22Rv1 (cell line): ENCODE measurements around the gene RASSF8.

Experiments
- H3K27ac ChIP-seq: fragments of 450-650 bp; 2 replicates; pipeline ENCODE4 v1.5.1; 2017
- ZFX ChIP-seq: fragments of 450-650 bp; IDR thresholded peaks from 2 replicates; pipeline ENCODE4 v1.6.1; 2017; ENCODE audit warnings: antibody characterized with exemption, borderline replicate concordance
- TF ChIP-seq, protein P1 (sequence below): fragments of 450-650 bp; IDR thresholded peaks from 2 replicates; pipeline ENCODE4 v1.5.1; 2017; ENCODE audit warnings: mild to moderate bottlenecking

RASSF8 gene

DNA sequence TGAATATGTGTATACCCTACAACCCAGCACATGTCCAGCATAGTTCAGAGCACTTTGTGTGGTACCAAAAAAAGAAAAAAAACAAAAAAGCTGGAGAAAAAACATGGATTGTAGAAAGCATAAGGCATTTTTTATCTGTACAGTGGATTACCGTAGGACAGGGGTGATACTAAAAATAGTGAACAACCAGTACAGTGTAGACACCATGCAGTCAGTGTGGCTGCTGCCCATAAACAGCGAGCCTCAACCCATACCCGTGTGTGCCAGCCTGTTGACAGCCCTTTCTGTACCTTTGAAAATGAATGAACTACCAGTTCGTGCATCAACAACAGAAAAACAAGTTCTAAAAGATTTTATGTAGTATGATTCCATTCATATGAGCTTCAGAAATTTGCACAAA lies 25.1 kb downstream of the RASSF8 start:
- no peak overlapping the region for H3K27ac ChIP-seq
- TF ChIP-seq ZFX = no peak
- TF ChIP-seq, protein P1, sequence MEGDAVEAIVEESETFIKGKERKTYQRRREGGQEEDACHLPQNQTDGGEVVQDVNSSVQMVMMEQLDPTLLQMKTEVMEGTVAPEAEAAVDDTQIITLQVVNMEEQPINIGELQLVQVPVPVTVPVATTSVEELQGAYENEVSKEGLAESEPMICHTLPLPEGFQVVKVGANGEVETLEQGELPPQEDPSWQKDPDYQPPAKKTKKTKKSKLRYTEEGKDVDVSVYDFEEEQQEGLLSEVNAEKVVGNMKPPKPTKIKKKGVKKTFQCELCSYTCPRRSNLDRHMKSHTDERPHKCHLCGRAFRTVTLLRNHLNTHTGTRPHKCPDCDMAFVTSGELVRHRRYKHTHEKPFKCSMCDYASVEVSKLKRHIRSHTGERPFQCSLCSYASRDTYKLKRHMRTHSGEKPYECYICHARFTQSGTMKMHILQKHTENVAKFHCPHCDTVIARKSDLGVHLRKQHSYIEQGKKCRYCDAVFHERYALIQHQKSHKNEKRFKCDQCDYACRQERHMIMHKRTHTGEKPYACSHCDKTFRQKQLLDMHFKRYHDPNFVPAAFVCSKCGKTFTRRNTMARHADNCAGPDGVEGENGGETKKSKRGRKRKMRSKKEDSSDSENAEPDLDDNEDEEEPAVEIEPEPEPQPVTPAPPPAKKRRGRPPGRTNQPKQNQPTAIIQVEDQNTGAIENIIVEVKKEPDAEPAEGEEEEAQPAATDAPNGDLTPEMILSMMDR = no peak

DNA sequence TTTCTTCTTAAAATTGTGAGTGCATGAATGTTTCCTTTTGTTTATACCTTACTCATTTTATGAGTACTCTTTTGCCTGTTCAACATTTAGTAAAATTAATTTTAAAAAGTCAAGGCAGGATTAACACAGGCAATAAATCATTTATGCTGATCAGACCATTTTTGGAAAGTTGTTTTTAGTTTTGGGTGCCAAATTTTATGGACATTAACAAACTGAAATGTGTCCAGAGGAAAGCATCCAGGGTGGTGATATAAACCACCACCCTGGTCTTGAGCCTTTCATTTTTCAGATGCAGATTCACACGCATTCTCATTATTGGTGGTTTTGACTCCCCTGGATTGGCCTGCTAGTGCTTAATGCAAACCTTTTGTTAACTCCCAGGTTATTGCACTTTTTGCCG lies 26.3 kb downstream of the RASSF8 start:
- no peak for TF ChIP-seq ZFX
- TF ChIP-seq, protein P1 = no peak
- H3K27ac ChIP-seq = no peak overlapping the region

DNA sequence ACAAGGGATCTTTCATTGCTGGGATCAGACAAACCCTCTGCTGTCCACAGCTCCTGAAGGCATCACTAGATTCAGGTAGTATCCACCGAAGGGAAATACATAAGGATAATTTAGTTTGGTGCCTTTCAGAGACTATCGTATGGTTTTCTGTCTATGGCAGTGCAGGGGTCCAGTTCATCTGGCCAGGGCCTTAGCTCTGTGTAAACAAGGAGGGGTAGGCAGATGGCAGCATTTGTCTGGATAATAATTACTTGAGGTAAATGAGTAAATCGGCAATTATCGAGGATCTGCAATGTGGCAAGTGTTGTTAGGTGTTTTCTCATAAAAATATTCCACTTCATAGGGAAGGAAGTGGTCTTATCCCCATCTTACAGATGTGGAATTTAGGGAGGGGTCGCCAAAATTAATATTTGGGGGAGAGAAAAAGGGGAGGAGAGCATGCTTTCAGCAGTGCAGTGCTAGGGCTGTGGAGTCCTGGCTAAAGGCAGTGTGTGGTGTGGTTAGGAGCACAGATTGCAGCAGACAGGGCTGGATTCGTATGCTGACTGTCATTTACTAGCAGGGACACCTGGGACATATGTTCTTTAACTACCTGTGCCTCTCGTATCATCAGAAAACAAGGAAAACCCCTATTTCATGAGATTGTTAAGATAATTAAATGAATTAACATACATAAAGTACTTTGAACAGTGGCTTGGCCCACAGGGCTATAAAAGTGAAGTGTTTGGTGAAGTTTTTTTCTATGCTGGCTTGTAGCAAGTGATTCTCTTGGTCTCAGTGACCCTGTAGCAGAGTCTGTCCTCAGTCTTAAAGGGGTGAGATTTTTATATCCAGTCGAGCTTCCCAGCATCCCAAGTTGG lies 27.1 kb downstream of the RASSF8 start:
- H3K27ac ChIP-seq = no peak overlapping the region
- TF ChIP-seq ZFX = no peak
- TF ChIP-seq, protein P1 = no peak

DNA sequence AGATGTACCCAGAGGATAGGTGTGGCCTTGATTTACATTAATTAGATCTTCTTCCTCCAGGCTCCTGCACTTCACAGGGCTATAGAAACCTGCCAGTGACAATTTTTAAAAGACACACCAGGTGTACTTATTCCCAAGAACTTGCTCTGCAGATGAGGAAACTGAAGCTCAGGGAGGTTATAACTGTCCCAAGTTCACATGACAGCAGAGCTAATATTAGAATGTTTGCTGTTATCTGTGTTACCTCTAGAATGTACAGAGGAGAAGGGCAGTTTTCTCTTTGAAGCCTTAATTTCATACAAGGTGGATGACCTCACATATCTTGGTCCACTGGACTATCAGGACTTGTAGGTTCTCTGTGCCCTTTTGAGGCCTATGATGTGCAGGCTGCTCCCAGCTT lies 27.7 kb downstream of the RASSF8 start:
- no peak overlapping the region for H3K27ac ChIP-seq
- TF ChIP-seq, protein P1 = no peak
- TF ChIP-seq ZFX = no peak

DNA sequence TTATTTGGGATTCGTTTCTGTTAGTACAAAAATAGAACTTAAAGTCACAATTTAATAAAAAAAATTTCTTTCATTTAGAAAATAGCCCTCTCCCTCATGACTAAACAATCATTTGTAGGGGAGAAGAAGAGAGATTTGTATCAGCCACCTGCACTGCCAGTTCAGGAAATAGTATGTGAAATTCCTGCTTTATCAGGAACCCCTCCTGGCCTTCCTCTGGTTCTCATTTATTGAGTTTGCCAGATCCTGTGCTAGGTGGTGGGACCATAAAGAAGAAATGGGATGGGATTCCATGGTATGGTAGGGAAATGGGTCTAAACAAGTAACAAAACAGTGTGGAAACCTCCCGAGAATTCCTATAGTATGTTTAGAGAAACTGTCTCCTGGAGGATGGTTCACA lies 30.0 kb downstream of the RASSF8 start:
- no peak overlapping the region for H3K27ac ChIP-seq
- TF ChIP-seq, protein P1 = no peak
- no peak for TF ChIP-seq ZFX

DNA sequence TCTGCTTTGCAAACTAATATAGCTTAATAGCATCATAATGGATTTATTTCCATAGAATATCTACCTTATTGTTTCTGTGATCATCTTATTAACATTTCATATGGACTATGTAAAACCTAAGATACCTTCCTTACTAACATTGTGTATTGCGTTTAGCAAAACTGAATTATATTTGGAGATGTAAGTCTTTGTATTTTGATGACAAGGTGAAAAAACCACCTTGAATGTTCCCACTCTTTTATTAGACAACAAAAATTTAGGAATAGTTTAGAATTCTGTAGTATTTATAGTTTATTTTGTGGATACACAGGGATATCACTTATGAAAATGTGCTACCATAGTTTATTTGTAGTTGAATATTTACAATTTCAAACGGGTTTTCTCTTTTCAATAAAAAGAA lies 32.0 kb downstream of the RASSF8 start:
- TF ChIP-seq ZFX = no peak
- TF ChIP-seq, protein P1 = no peak
- no peak overlapping the region for H3K27ac ChIP-seq

DNA sequence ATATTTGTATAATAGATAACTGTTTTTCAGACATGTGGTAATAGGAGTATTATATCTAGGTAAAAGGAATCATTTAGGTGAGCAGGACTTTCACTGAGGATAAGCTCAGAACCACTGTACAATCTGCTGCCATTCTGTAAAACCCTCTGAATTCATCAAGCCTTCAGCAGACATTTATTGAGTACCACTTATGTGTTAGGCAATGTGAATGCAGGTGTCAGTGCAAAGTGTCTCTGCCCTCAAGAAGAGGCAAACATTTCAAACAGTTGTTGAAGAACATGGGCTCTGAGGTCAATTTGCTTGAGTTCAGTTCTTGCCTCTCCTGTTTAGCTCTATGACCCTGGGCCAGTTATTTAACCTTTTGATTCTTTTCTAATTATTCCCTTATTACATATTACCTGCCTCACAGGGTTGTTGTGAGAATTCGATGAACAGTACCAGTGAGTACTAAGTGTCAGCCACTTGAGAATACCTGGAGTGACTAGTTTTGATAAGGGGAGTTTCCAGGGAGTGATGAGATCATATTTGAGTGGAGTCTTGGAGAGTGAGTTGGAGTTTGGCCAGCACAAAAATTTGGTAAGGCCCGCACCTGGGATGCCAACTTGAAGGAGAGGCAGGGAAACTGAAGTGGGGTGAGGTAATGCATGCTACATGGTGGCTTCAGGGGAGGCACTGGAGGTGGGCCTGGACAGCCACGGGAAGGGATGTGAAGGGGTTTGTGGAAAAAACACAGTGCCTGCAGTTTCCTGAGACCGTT lies 33.7 kb downstream of the RASSF8 start:
- TF ChIP-seq, protein P1 = no peak
- no peak for TF ChIP-seq ZFX
- H3K27ac ChIP-seq = no peak overlapping the region
